K562 (cell line): ENCODE measurements around the gene INHA. TPM values are rescaled to one million over a fixed set of nuclear protein-coding genes. Genes with fewer than 3 reads are reported as not detected.

ENCODE experiments used
- ATAC-seq: fragments of 200-7000 bp; cut with Tn5 transposase; 3 replicates; pipeline ENCODE4 v1.9.1; 2020; ENCODE audit warnings: moderate library complexity
- BruUV-seq: library from RNA; stranded (reverse); fragments of 400-500 nt; replicated peaks from 2 replicates; lab custom pipeline; 2021; lab: Mats Ljungman, UMichigan
- CTCF ChIA-PET: fragments of 300-600 bp; formaldehyde crosslinking; extraction: SDS; loops from one replicate; lab custom pipeline; 2021; ENCODE audit warnings: low intra/inter-chr PET ratio; lab: Yijun Ruan, JAX
- POLR2A ChIA-PET: fragments of 300-600, 350-650 bp; sonication (Branson Sonifier 250); formaldehyde crosslinking; extraction: SDS; loops from one replicate; lab custom pipeline; 2021; ENCODE audit warnings: antibody characterized with exemption, inconsistent platforms; lab: Yijun Ruan, JAX
- DNase-seq, 4 experiments: peaks; one replicate each; pipeline versions ENCODE4 v3.0.0 to v3.0.0-alpha.2; 2011 to 2018; ENCODE audit warnings: low spot score in 3 of 4, mixed read lengths in 3 of 4; ENCODE audit errors: extremely low read depth in 1 of 4
- FAIRE-seq: peaks from 2 replicates; lab custom pipeline; 2011; peaks lifted over from hg19 to GRCh38; lab: Jason Lieb, UNC
- H2AFZ ChIP-seq: 2 replicates; pipeline ENCODE4 v1.6.0; 2011; ENCODE audit warnings: low read depth, low read length, control low read depth, inconsistent platforms
- H3K27ac ChIP-seq: fragments of 200-600 bp; 3 replicates; pipeline ENCODE4 v1.8.0; 2011; ENCODE audit warnings: low read depth, mild to moderate bottlenecking, control low read depth, inconsistent platforms, low read length, moderate library complexity, mixed read lengths; ENCODE audit errors: extremely low read depth
- H3K27me3 ChIP-seq, 2 experiments: fragments of 300-600 bp in 1 of 2; 2 replicates in 1 of 2; 3 replicates in 1 of 2; pipeline versions ENCODE4 v1.6.0 to v1.8.0; 2011; ENCODE audit warnings: inconsistent platforms in 2 of 2, low read length in 2 of 2, mild to moderate bottlenecking in 1 of 2, mixed read lengths in 1 of 2, moderate library complexity in 1 of 2; ENCODE audit not compliant: control insufficient read depth in 2 of 2, insufficient read depth in 2 of 2
- H3K36me3 ChIP-seq: fragments of 300-600 bp; 3 replicates; pipeline ENCODE4 v1.8.0; 2011; ENCODE audit warnings: mild to moderate bottlenecking, low read length, inconsistent platforms; ENCODE audit not compliant: control insufficient read depth, insufficient read depth
- H3K4me1 ChIP-seq, 2 experiments: fragments of 200-600 bp in 1 of 2; replicated peaks in 1 of 2; 2 replicates in 1 of 2; 3 replicates in 1 of 2; pipeline versions ENCODE4 v1.5.1 to v1.8.0; 2011; ENCODE audit warnings: inconsistent platforms in 2 of 2, low read length in 2 of 2, mild to moderate bottlenecking in 1 of 2, mixed read lengths in 1 of 2, moderate library complexity in 1 of 2; ENCODE audit not compliant: control insufficient read depth in 2 of 2, insufficient read depth in 2 of 2
- H3K4me2 ChIP-seq: 2 replicates; pipeline ENCODE4 v1.6.1; 2011; ENCODE audit warnings: low read length, control low read depth, inconsistent platforms, mixed read lengths; ENCODE audit not compliant: insufficient read depth
- H3K4me3 ChIP-seq: fragments of 200-600 bp; sonication (generic), shearing (Covaris generic); 2 replicates; pipeline ENCODE4 v1.5.1; 2016; ENCODE audit warnings: control low read depth, inconsistent platforms
- H3K79me2 ChIP-seq: fragments of 200-600 bp; 3 replicates; pipeline ENCODE4 v1.8.0; 2011; ENCODE audit warnings: low read length, inconsistent platforms; ENCODE audit not compliant: control insufficient read depth, insufficient read depth
- H3K9ac ChIP-seq, 2 experiments: 2 replicates each; pipeline versions ENCODE4 v1.6.0 to v1.6.1; 2011; ENCODE audit warnings: low read depth in 2 of 2, low read length in 2 of 2, control low read depth in 1 of 2, inconsistent platforms in 1 of 2, mild to moderate bottlenecking in 1 of 2, mixed read lengths in 1 of 2; ENCODE audit not compliant: insufficient read depth in 1 of 2
- H3K9me1 ChIP-seq: one replicate; pipeline ENCODE4 v1.6.0; 2011; ENCODE audit warnings: inconsistent platforms, mild to moderate bottlenecking, low read length, moderate library complexity; ENCODE audit not compliant: control insufficient read depth, insufficient read depth
- H3K9me3 ChIP-seq: replicated peaks from 2 replicates; pipeline ENCODE4 v1.5.1; 2011; ENCODE audit warnings: low read depth, low read length, inconsistent platforms; ENCODE audit not compliant: control insufficient read depth, insufficient read depth
- H4K20me1 ChIP-seq: replicated peaks from 2 replicates; pipeline ENCODE4 v1.6.1; 2011; ENCODE audit warnings: low read length, inconsistent platforms, mixed read lengths; ENCODE audit not compliant: control insufficient read depth, insufficient read depth
- EP400 ChIP-seq: fragments of 450-650 bp; IDR thresholded peaks from 2 replicates; pipeline ENCODE4 v1.6.1; 2017; ENCODE audit warnings: antibody characterized with exemption, mild to moderate bottlenecking, moderate library complexity
- ESRRB ChIP-seq: fragments of 250-450 bp; sonication (Bioruptor Pico); IDR thresholded peaks from 2 replicates; pipeline ENCODE4 v1.5.0; 2020; ENCODE audit warnings: mild to moderate bottlenecking, moderate library complexity, borderline replicate concordance
- PHTF2 ChIP-seq: fragments of 250-450 bp; sonication (Bioruptor Pico); IDR thresholded peaks from 2 replicates; pipeline ENCODE4 v1.5.0; 2021; ENCODE audit warnings: mild to moderate bottlenecking
- ZNF212 ChIP-seq: fragments of 450-650 bp; formaldehyde crosslinking; IDR thresholded peaks from 2 replicates; pipeline ENCODE4 v1.4.0; 2020; ENCODE audit warnings: mild to moderate bottlenecking
- ZNF668 ChIP-seq: fragments of 250-450 bp; sonication (Bioruptor Pico); IDR thresholded peaks from 2 replicates; pipeline ENCODE4 v1.8.0; 2022; ENCODE audit warnings: mild to moderate bottlenecking, inconsistent platforms
- ZNF717 ChIP-seq: fragments of 250-450 bp; sonication (Bioruptor Pico); IDR thresholded peaks from 2 replicates; pipeline ENCODE4 v1.5.0; 2021
- ZNF778 ChIP-seq: fragments of 450-650 bp; formaldehyde crosslinking; IDR thresholded peaks from 2 replicates; pipeline ENCODE4 v1.4.0; 2020; ENCODE audit warnings: mild to moderate bottlenecking, moderate library complexity
- WGBS: fragments of 100-300 bp; shearing (Covaris generic); methylation state at CpG from one replicate; pipeline ENCODE4 v1.1.6; 2016; ENCODE audit warnings: low coverage, mixed read lengths; ENCODE audit not compliant: insufficient coverage; ENCODE audit errors: missing lambda C conversion rate; 5-methylcytosine and 5-hydroxymethylcytosine counted together
- in situ Hi-C: fragments of 300-500 bp; cut with MboI; formaldehyde crosslinking; loops from 4 replicates; pipeline ENCODE4 v1.15.0; 2018; ENCODE audit warnings: inconsistent platforms, mixed read lengths
- intact Hi-C: fragments of 100-400 bp; cut with micrococcal nuclease; formaldehyde crosslinking; loops from 2 replicates; pipeline ENCODE4 v1.14.2; 2022
- polyA plus RNA-seq, 8 experiments: library from polyadenylated mRNA; depleted of rRNA in 4 of 8; stranded (reverse) in 5 of 8; unstranded in 3 of 8; fragments of >200 nt; fragmentation: Nextera tagmentation in 2 of 8; fragmentation: Illumina TruSeq in 1 of 8; extraction: Ambion mirVana in 2 of 8; extraction: Trizol in 1 of 8; gene quantifications; 2 replicates each; pipeline versions ENCODE4 v1.2.1 to v1.2.3, GENCODE V29; 2011 to 2014; ENCODE audit warnings: inconsistent platforms in 1 of 8, missing spikeins in 1 of 8
- total RNA-seq, 7 experiments: library from RNA; depleted of rRNA in 6 of 7; stranded (reverse); fragments of >200 nt in 6 of 7; fragmentation: Illumina TruSeq in 2 of 7; extraction: Trizol in 2 of 7; gene quantifications; 2 replicates each; pipeline versions ENCODE4 v1.2.1 to v1.2.3, GENCODE V29; 2011 to 2021; ENCODE audit warnings: low replicate concordance in 1 of 7
- TF ChIP-seq, protein P1 (sequence below): sonication (generic); formaldehyde crosslinking; IDR thresholded peaks from 2 replicates; pipeline ENCODE4 v1.8.0; 2022; ENCODE audit warnings: mild to moderate bottlenecking, missing genetic modification reagents, borderline replicate concordance
- TF ChIP-seq, protein P2 (sequence below): fragments of 450-650 bp; formaldehyde crosslinking; IDR thresholded peaks from 2 replicates; pipeline ENCODE4 v1.4.0; 2020; ENCODE audit warnings: mild to moderate bottlenecking

Gene INHA
- total and polyA plus RNA-seq, 9 of the 15 experiments (the other 6 are each of a cell fraction or from before 2014, with no cell fraction given): 0.07 to 1.9 (median 0.40) TPM

- TF ChIP-seq ZNF668 (no peak), PHTF2 (CRISPR knock-in tag) (no peak), EP400 (no peak), ZNF717 (no peak)
- TF ChIP-seq, protein P1, sequence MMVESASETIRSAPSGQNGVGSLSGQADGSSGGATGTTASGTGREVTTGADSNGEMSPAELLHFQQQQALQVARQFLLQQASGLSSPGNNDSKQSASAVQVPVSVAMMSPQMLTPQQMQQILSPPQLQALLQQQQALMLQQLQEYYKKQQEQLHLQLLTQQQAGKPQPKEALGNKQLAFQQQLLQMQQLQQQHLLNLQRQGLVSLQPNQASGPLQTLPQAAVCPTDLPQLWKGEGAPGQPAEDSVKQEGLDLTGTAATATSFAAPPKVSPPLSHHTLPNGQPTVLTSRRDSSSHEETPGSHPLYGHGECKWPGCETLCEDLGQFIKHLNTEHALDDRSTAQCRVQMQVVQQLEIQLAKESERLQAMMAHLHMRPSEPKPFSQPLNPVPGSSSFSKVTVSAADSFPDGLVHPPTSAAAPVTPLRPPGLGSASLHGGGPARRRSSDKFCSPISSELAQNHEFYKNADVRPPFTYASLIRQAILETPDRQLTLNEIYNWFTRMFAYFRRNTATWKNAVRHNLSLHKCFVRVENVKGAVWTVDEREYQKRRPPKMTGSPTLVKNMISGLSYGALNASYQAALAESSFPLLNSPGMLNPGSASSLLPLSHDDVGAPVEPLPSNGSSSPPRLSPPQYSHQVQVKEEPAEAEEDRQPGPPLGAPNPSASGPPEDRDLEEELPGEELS (CRISPR knock-in tag): no peak
These were observed 4.2 kb upstream of the INHA start (continued) for GRCh38 chr2:219567791-219568361.

- ATAC-seq (no peak), DNase-seq (no peak), FAIRE-seq (no peak)
- peaks cover 9 to 43% of the 10 kb centered on the region in 2 experiments; a peak in 4 of 5 replicates for H3K4me1 ChIP-seq
- H4K20me1 ChIP-seq: no peaks in the 10 kb centered on the region
- TF ChIP-seq ESRRB (CRISPR knock-in tag) (no peak), ZNF778 (CRISPR knock-in tag) (no peak), ZNF212 (CRISPR knock-in tag) (no peak)
- TF ChIP-seq, protein P2, sequence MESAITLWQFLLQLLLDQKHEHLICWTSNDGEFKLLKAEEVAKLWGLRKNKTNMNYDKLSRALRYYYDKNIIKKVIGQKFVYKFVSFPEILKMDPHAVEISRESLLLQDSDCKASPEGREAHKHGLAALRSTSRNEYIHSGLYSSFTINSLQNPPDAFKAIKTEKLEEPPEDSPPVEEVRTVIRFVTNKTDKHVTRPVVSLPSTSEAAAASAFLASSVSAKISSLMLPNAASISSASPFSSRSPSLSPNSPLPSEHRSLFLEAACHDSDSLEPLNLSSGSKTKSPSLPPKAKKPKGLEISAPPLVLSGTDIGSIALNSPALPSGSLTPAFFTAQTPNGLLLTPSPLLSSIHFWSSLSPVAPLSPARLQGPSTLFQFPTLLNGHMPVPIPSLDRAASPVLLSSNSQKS (CRISPR knock-in tag): no peak
- H3K79me2 ChIP-seq: peaks cover 7% of the 10 kb centered on the region
- no peak overlapping the region for H3K4me3 ChIP-seq
- H3K36me3 ChIP-seq: peaks cover 8% of the 10 kb centered on the region; the same call in 1 of the 3 replicates
- H2AFZ ChIP-seq: no peak overlapping the region
- CTCF ChIA-PET: no interaction called here
- no peaks in the 10 kb centered on the region for H3K9me1 ChIP-seq
- no peaks in the 10 kb centered on the region for H3K9me3 ChIP-seq
- in situ Hi-C loops (no loop called here), intact Hi-C loops (no loop called here)
- H3K27me3 ChIP-seq: no peaks in the 10 kb centered on the region
- WGBS: 80% methylated on average over 5 of the region's 6 CpGs
- POLR2A ChIA-PET: interaction anchor here (0.6 kb wide), 3 partner anchors 20 to 1639 kb away, joined by 3 to 4 read pairs (median 3); no protein-coding TSS in a partner anchor
- no peak overlapping the region for H3K9ac ChIP-seq
- no peak overlapping the region for H3K27ac ChIP-seq
- BruUV-seq: no TSS peak
- H3K4me2 ChIP-seq: no peak overlapping the region
These were observed 3.1 kb upstream of the INHA start for GRCh38 chr2:219569041-219569440.
